NCI-H1694 treated with DMSO at 0.1 percent for 48 hours (cell line): ENCODE data around the gene ECHS1.
A peak's percentile ranks its signal among the peaks of the same experiment; 100 is the strongest.
"Not testable (repeated sequence)": the region's sequence is repeated elsewhere in the genome, so short reads cannot be mapped to it uniquely, and the experiment has no call there.

ENCODE experiments used
- DNase-seq: peaks from one replicate; lab custom pipeline; 2025; lab: John Stamatoyannopoulos, UW

ECHS1 gene

DNA sequence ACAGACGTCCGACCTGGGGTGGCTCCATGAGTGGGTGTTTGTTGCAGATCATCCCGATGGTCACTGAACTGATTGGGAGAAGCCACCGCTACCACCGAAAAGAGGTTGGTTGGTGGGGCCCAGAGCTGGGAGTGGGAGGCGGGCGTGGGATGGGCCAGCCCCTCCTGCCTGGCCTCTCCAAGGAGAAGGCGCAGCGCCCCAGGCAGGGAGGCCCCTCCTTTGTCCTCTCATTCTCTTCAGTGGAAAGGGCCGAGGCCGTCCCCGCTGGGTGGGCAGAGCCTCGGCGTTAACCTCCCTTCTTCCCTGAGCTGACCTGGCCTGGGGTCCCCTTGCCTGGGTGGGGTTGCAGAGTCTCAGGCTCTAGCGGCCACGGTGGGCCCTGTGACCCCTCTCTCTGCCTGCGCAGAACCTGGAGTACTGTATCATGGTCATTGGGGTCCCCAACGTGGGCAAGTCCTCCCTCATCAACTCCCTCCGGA is 26.0 kb upstream of the ECHS1 start:
- DNase-seq = no peak

DNA sequence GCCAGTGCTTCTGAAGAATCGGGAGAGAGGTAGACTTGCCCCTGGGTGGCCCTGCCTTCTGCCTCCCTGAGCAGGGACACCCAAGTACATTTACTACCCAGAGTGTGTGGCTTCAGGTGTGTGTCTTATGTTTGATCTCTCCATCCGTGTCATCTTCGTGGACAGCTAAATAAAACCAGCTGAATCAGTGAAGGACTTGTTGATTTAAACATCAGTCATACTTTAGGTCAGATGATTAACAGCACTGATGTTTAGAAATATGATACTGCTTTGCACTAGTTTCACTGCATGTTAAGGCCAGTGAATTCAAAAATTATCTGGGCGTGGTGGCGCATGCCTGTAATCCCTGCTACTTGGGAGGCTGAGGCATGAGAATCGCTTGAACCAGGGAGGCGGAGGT is 24.8 kb upstream of the ECHS1 start:
- no peak for DNase-seq

DNA sequence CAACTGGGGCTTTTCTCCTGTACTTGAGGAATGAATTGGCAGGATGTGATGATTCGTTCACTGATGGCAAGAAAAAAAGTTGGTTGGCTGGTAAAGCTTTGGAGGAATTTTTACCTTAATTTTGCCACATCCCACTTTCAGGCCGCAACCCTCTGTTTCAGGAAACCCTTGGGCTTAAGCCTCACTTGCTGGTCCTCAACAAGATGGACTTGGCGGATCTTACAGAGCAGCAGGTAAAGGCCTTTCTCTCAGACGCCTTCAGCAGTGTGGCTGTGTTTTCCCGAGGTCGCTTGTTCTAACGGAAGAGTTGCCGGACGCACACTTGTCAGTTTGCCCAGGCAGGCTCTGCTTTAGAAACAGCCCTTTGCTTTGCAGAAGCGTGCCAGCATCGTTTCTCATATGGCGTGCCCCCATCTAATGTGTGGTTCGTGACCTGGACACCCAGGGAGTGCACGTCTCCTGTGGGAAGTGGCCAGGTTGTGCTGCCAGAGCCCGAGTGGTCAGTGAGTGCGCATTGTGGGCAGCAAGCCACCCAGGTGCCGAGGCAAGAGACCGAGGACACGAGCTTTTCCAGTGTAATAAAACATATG is 23.0 kb upstream of the ECHS1 start:
- no peak for DNase-seq

DNA sequence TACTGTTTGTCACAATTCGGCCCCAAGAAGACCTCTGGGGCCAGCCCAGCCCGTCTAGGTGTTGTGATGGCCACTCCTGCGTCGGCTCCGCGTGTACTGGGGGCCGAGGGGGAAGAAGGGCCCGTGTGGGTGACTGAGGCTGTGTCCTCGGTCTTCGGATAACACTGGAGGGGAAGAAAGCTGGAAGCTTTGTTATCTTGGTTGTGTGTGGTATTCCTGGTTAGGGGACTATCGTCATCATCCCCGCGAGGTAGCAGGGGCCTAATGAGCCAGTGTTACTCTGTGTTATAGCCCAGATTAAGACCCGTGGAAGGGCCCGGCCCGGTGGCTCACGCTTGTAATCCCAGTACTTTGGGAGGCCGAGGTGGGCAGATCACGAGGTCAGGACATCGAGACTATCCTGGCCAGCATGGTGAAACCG is 21.7 kb upstream of the ECHS1 start:
- DNase-seq = no peak

DNA sequence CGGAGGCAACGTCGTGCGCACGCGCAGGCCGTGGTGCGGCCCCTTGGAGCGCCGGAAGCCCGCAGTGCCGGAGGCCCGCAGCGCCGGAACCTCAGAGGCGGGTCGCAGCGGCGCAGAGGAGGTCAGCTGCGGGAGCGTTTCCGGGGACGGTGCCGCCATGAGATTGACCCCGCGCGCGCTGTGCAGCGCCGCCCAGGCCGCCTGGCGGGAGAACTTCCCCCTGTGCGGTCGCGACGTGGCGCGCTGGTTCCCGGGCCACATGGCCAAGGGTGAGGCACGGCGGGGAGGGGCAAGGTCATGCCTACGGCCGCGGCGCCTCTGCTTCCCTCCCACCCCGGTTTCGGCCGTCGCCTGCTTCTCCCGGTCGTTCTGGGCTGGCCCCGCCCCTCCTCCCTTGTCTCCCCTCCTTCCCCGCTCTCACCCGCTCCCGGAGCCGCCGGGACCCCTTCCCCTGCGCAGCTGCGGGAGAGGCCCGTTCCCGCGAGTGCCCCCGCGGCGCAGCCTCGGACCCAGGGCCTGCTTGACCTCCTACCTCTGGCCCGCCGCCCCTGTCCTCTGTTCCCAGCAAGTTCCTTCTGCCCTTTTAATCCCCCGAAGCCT is 21.0 kb upstream of the ECHS1 start, which contains the start of gene MTG1:
TSS of gene MTG1 (plus strand) at position 94 of the 600 bp plus-strand sequence. CDS start at position 158, 64 bp downstream.
- DNase-seq = peak; percentile 3

DNA sequence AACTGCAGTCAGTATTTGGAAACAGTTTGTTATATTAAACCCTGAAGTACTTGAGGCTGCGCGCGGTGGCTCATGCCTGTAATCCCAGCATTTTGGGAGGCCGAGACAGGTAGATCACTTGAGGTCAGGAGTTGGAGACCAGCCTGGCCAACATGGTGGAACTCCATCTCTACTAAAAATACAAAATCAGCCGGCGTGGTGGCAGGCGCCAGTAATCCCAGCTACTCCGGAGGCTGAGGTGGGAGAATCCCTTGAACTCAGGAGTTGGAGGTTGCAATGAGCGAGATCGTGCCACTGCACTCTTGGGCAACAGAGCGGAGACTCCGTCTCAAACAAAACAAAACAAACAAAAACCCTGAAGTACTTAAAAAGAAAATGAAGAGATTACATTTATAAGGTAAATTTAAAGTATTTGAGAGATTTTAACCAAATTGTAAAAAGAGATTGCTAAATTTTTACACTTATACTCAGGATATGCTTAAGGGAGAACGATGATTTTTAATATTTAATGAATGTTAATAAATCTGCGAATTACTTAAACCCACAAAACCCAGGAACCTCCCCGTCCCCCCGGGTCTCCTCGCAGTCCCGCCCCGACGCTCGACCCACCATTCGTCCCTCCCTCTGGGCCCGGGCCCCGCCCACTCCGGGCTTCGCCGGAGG is 20.4 kb upstream of the ECHS1 start:
- peak; percentile 23 for DNase-seq

DNA sequence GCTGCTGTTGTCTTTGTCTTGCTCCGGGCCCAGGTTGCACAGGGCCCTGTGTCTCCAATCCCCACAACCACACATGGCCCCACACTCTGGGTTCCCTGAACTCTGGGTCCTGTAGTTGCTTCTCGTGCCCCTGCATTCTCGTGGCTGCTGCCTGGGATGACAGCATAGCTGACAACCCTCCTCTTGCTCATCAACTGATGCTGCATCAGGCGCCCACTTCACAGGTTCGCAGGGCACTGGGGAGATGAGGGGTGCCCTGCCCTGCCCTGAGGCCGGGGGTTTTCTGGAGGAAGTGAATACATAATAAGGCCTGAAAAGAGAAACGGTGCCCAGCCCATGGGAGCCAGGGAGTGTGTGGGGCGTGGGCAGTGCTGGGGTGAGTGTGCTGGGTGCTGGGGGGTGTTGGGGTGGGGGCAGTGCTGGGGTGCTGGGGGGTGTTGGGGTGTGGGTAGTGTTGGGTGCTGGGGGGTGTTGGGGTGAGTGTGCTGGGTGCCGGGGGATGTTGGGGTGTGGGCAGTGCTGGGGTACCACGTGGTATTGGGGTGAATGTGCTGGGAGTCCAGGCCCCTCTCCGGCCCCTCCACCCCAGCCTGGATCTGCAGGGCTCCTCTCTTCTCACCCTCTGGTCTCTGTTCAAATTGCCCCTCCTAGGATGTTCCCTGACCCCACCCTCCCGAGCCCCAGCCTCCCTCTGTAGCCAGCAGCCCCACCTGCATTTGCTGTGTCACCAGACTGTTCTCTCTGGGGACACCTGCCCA is 18.8 kb upstream of the ECHS1 start:
- DNase-seq = no peak

DNA sequence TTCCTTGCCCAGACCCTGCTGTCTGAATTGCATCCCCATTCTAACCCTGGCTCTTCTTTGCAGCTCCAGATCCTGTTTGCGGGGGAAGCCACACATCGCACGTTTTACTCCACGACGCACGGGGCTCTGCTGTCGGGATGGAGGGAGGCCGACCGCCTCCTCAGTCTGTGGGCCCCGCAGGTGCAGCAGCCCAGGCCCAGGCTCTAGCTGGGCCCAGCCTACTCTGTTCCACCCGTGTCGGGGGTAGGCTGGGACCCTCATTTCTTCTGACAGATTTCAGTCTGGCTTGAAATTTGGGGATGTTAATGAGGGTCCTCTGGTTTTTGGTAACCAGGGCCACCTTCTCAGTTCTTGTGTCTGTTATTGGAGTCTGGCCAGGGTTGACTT is 18.1 kb upstream of the ECHS1 start:
- DNase-seq = no peak

DNA sequence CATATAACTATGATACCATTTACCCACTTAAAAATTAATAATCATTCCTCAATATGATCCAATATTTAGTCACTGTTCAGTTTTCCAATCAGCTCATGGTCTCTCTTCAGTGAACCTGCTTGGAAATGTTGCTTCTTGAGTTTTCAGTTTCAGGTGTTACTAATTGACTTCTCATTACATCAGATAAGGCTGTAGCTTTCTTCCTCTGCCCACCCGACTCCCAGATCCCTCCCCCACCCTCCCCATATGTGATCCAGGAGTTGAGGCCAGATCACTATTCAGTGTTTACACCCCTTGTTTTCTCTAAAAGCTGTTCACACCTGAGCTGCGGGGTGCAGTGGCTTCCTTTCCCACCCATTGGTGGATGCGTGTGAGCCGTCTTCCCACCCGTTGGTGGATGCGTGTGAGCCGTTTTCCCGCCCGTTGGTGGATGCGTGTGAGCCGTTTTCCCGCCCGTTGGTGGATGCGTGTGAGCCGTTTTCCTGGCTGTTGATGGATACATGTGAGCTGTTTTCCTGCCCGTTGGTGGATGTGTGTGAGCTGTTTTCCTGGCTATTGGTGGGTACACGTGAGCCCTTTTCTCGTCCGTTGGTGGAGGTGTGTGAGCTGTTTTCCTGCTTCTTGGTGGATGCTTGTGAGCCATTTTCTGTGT is 17.6 kb upstream of the ECHS1 start:
- DNase-seq = no peak

DNA sequence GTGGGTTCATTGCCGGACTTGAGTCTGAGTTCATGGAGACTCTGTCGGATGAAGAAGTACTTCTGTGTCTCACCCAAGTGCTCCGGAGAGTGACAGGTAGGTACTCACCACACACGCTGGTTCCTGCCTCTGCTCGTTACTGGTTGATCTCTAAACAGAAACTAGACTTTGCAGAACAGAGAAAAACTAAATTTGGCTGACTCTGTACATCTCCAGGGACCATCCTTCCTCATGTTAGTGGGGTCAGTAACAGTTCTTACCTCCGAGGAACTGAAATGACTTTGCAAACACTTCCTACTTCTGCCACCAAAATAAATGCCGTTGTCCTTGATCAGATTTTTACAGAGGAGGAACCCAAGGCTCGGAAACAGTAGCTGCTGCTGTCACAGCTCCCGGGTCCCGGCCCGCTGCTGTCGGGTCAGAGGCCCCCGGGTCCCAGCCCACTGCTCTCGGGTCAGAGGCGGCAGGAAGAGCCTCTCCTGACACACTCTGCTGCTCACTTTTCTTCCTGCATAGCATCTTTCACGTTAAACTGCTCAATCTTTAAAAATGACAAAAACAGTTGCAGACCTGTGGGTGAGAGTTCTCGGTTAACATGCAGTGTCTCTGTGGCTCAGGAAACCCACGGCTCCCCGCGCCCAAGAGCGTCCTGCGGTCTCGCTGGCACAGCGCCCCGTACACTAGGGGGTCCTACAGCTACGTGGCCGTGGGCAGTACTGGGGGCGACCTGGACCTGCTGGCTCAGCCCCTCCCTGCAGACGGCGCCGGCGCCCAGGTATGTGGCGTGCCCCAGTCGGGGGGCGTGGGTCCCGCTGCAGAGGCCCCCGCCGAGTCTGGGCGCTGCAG is 16.0 kb upstream of the ECHS1 start:
- no peak for DNase-seq

DNA sequence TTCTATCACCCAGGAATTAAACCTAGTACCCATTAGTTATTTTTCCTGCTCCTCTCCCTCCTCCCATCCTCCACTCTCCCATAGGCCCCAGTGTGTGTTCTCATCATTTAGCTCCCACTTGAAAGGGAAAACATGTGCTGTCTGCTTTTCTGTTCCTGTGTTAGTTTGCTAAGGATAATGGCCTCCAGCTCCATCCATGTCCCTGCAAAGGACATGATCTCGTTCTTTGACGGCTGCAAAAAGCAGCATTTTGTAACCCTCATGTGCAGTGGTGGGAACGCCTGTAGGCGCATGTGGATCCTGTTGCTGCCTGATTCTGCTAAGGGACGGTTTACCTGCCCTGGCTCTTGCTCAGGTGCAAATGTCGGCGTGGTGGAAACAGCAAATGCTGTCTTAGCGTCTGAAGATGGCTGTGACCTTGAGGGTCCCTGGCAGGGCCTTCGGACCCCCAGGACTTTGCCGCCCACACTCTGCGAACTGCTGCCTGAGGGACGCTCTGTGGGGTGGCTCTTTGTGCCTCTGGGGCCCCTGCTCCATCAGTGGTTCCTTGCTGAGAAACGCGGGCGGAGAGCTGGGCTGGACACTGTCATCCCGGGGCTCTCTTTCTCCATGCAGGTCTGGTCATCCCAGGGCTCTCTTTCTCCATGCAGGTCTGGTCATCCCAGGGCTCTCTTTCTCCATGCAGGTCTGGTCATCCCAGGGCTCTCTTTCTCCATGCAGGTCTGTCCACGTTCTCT is 15.2 kb upstream of the ECHS1 start:
- no peak for DNase-seq

DNA sequence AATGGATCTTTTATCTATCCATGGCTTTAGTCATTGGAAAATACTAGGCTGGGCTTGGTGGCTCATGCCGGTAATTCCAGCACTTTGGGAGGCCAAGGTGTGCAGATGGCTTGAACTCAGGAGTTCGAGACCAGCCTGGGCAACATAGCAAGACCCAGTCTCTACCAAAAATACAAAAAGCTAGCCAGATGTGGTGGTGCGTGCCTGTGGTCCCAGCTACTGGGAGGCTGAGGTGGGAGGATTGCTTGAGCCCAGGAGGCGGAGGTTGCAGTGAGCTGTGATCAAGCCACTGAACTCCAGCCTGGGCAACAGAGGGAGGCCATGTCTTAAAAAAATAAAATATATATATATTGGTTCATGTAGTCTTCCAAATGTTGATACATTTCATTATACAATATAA is 13.8 kb upstream of the ECHS1 start:
- DNase-seq = not testable (repeated sequence)

DNA sequence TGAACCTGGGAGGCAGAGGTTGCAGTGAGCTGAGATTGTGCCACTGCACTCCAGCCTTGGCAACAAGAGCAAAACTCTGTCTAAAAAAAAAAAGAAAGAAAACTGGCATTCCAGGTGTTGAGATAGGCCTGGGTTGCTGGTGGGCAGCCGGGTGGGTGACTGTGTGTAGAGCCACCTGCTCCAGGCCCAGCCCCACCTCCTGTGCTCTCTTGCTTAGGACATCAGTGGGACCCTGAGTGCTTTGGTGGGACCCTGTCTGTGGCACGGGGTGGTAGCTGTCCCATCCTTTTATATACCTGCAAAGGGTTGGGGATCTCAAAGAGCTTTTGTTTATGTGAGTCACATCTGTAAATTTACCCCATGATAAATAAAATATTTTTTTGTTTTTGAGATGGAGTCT is 12.1 kb upstream of the ECHS1 start:
- DNase-seq = no peak

DNA sequence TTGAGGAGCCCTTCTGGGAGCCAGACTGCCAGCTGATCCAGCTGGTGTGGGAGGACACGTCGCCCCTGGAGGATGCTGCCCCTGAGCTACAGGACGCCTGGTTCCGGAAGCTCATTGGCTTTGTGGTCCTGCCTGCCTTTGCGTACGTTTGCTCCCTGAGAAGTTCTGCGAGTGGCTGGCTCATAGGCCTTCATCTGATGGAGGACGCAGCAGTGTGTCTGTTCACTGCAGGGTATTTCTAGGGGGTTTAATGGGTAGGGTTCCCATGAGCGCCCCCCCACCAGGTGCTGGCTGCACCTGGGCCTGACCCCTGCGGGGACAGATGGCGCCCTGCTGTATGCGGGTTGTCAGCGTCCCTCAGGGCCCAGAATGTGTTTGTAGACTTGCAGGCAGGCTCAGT is 10.9 kb upstream of the ECHS1 start:
- DNase-seq = no peak

DNA sequence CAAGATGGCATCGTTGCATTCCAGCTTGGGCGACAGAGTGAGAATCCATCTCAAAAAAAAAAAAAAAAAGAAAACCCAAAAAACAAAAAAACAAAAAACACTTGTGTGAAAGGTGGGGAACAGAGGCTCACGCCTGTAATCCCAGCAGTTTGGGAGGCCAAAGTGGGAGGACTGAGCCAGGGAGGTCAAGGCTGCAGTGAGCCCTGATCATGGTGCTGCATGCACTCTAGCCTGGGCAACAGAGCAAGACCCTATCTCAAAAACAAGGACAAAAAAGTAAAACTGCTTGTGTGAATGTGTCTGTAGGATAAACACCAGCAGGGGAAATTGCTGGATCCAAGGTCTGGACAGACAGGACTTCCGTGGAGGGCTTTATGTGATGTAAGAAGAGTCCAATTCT is 10.4 kb upstream of the ECHS1 start:
- no peak for DNase-seq

DNA sequence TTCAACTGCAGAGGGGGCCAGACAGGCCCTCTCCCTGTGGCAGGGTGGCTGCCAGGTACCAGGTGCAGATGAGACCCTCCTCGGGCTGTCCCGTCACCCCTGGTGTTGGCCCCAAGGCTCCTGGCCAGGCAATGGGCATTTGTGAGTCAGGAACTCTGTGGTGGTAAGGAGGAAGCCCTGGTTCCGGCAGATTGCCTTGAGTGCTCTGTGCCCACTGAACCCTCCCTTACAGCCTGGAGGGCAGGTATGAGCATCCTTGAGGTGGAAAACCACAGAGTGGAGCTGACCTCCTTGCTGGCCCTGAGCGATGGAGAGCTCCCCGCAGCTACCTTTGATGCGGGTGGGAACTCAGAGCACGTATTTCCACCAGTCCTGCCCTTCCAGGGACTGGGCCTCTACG is 7.9 kb upstream of the ECHS1 start:
- DNase-seq = no peak

DNA sequence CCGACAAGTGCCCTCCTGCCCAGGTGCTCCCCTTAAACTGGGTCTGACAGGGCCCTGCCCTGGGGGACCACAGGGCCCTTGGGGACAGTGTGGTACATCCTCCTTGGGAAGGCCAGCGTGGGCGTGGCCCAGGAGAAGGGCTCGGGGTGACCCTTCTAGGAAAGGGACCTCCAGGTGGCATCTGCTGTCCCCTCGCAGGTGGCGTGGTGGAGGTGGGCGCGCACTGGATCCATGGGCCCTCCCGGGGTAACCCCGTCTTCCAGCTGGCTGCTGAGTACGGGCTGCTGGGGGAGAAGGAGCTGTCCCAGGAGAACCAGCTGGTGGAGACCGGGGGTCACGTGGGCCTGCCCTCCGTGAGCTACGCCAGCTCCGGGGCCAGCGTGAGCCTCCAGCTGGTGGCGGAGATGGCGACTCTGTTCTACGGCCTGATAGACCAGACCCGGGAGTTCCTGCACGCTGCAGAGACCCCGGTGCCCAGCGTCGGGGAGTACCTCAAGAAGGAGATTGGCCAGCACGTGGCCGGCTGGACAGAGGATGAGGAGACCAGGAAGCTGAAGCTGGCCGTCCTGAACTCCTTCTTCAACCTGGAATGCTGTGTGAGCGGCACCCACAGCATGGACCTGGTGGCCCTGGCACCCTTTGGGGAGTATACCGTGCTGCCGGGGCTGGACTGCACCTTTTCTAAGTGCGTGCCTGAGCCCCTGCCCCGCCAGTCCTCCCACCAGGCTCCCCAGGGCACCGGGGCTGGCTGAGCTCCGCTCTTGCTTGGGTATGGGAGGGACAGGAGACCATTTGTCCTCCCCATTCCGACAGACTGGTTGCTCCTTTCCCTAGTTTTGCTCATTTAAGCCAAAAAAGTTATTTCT is 6.9 kb upstream of the ECHS1 start:
- no peak for DNase-seq

DNA sequence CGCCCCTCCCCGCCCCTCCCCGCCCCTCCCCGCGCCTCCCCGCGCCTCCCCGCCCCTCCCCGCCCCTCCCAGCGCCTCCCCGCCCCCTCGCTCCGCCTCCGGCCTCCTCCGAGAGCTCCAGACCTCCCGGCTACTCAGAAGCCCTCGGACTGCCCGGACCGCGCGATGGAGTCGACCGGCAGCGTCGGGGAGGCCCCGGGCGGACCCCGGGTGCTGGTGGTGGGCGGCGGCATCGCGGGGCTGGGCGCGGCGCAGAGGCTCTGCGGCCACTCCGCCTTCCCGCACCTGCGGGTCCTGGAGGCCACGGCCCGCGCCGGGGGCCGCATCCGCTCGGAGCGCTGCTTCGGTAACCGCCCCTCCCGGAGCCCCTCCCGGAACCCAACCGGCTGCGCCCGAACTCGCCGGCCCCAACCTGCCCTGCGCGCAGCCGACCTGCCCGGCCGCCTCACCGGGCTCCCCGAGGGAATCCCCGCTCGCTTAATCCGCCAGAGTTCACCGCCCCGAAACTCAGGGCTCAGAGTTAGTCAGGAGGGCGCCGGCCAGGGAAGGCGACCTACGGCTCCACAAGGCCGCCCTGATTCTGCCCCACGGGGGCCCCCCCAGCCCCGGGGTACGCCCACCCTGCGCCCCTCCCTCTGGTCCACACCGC is 6.1 kb upstream of the ECHS1 start, which contains the start of gene PAOX:
TSS of gene PAOX (plus strand) at position 111 of the 649 bp plus-strand sequence. CDS start at position 166, 55 bp downstream.
- no peak for DNase-seq
